Measurements from ENCODE around the gene ALB. TPM values are rescaled to one million over a fixed set of nuclear protein-coding genes. Genes with fewer than 3 reads are reported as not detected.

Gene ALB
- total RNA-seq, 4 donors from 2014 or later, result 0.62 TPM; not detected in 3

- Histone ChIP-seq H3K27me3 (no peaks in the 10 kb centered on the region), H3K4me3 (no peak overlapping the region), H3K27ac (no peak overlapping the region), H3K9me3 (no peaks in the 10 kb centered on the region), H3K36me3 (no peaks in the 10 kb centered on the region), H3K4me1 (no peaks in the 10 kb centered on the region)
- 73 to 85% methylated on average over 4 of the region's 4 CpGs for WGBS, 2 donors
- TF ChIP-seq POLR2A (IDR thresholded peaks at IDR 0.05), result no peak
- no peak for TF ChIP-seq CTCF (IDR thresholded peaks at IDR 0.05)
- intact Hi-C loops (cut with DNase I), result no loop called here
- no peak for DNase-seq
Observed at GRCh38 chr4:73458184-73459047, 54.3 kb downstream of the ALB start.

- no peaks in the 10 kb centered on the region for H3K4me1 ChIP-seq
- no peaks in the 10 kb centered on the region for H3K27me3 ChIP-seq
- no peaks in the 10 kb centered on the region for H3K36me3 ChIP-seq
- no peaks in the 10 kb centered on the region for H3K9me3 ChIP-seq
- DNase-seq, result no peak
- intact Hi-C loops (cut with DNase I), result no loop called here
- 61 to 85% methylated on average over 3 of the region's 3 CpGs for WGBS, 2 donors
- no peak overlapping the region for H3K4me3 ChIP-seq
- H3K27ac ChIP-seq, result no peak overlapping the region
- TF ChIP-seq POLR2A (IDR thresholded peaks at IDR 0.05), result no peak
Observed at GRCh38 chr4:73459048-73459421, 54.9 kb downstream of the ALB start.

- Histone ChIP-seq H3K36me3 (no peaks in the 10 kb centered on the region), H3K27ac (no peak overlapping the region), H3K4me1 (no peaks in the 10 kb centered on the region), H3K9me3 (no peaks in the 10 kb centered on the region), H3K27me3 (no peaks in the 10 kb centered on the region), H3K4me3 (no peak overlapping the region)
- no peak for DNase-seq
- WGBS, 2 donors, result 68 to 81% methylated on average over 4 of the region's 4 CpGs
- TF ChIP-seq CTCF (IDR thresholded peaks at IDR 0.05), result no peak
- TF ChIP-seq POLR2A (IDR thresholded peaks at IDR 0.05), result no peak
- intact Hi-C loops (cut with DNase I), result no loop called here
Observed at GRCh38 chr4:73460913-73461522, 56.9 kb downstream of the ALB start.

GRCh38 chr4:73468170-73468569 is 64.1 kb downstream of the ALB start:
- H3K27me3 ChIP-seq, result no peaks in the 10 kb centered on the region
- 93 to 95% methylated on average over 3 of the region's 3 CpGs for WGBS, 2 donors
- H3K4me1 ChIP-seq, result no peaks in the 10 kb centered on the region
- no peak overlapping the region for H3K27ac ChIP-seq
- intact Hi-C loops (cut with DNase I), result no loop called here
- no peaks in the 10 kb centered on the region for H3K36me3 ChIP-seq
- DNase-seq, result no peak
- H3K9me3 ChIP-seq, result no peaks in the 10 kb centered on the region
- H3K4me3 ChIP-seq, result no peak overlapping the region
- no peak for TF ChIP-seq CTCF (IDR thresholded peaks at IDR 0.05)
- no peak for TF ChIP-seq POLR2A (IDR thresholded peaks at IDR 0.05)

- H3K9me3 ChIP-seq, result peaks cover 0 to 9% (median 0%) of the 10 kb centered on the region in 3 donors
Observed at GRCh38 chr4:73470728-73471127, 66.6 kb downstream of the ALB start.

More at GRCh38 chr4:73470728-73471127, 66.6 kb downstream of the ALB start:
- H3K36me3 ChIP-seq, result no peaks in the 10 kb centered on the region
- H3K27me3 ChIP-seq, result no peaks in the 10 kb centered on the region
- intact Hi-C loops (cut with DNase I), result no loop called here
- 82 to 100% methylated on average over 1 of the region's 1 CpG for WGBS, 2 donors
- no peaks in the 10 kb centered on the region for H3K4me1 ChIP-seq
- H3K27ac ChIP-seq, result no peak overlapping the region
- no peak overlapping the region for H3K4me3 ChIP-seq
- TF ChIP-seq CTCF (IDR thresholded peaks at IDR 0.05) (no peak), POLR2A (IDR thresholded peaks at IDR 0.05) (no peak)
- DNase-seq, result no peak

Other genes with a start within 250 kb of the ALB start
- gene ANKRD17, start 145.5 kb upstream of the ALB start, total RNA-seq, result 10 to 100 TPM; 31.3 to 55.5 (median 47.5) TPM
- gene AFP, start 31.9 kb downstream of the ALB start, total RNA-seq, result not detected
- not detected for gene AFM, start 77.5 kb downstream of the ALB start, total RNA-seq
- 1 to 10 TPM; 2.6 to 6.7 (median 4.3) TPM for gene RASSF6, start 216.1 kb downstream of the ALB start, total RNA-seq

Measured in esophagus squamous epithelium (tissue), 5 donors.